ENCODE data around the gene FASTKD3.

DNA sequence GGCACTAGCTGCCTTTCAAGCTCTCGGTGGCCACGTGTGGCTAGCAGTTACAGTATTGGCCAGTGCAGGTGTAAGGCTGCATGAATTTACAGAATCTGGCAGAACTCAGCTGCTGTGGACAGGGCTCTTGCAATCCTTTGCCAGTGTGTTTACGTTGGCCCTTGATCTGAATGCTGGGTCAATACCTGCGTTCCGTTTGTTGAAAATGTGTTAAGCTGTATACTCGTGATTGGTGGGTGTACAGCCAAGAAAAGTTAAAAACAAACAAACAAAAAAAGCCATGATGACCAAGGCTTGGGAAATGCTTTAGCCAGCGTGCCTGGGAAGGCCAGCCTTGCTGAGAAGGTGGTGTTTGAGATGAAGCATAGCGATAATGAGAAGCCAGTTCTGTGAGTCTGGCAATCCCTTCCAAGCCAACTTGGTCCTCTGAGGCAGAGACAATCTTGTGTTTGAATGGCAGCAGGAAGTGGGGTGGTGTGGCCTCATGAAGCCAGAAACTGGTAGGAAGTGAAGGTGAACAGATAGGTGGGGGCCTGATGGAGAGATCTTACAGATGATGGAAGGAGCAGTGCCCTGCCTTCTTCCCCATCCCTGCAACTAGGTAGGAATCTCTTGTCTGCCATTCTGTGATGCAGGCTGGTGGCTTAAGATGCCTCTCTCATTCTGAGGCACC is 17.1 kb downstream of the FASTKD3 start:
- no peak for TF ChIP-seq EZH2 (IDR thresholded peaks at IDR 0.05; ENCODE audit: borderline replicate concordance, low read length)
- TF ChIP-seq, protein P1, sequence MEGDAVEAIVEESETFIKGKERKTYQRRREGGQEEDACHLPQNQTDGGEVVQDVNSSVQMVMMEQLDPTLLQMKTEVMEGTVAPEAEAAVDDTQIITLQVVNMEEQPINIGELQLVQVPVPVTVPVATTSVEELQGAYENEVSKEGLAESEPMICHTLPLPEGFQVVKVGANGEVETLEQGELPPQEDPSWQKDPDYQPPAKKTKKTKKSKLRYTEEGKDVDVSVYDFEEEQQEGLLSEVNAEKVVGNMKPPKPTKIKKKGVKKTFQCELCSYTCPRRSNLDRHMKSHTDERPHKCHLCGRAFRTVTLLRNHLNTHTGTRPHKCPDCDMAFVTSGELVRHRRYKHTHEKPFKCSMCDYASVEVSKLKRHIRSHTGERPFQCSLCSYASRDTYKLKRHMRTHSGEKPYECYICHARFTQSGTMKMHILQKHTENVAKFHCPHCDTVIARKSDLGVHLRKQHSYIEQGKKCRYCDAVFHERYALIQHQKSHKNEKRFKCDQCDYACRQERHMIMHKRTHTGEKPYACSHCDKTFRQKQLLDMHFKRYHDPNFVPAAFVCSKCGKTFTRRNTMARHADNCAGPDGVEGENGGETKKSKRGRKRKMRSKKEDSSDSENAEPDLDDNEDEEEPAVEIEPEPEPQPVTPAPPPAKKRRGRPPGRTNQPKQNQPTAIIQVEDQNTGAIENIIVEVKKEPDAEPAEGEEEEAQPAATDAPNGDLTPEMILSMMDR (conservative IDR thresholded peaks at IDR 0.05 in 1 of 2, IDR thresholded peaks at IDR 0.05 in 1 of 2; ENCODE audit: extremely low read depth in 1 of 2, insufficient read depth in 1 of 2, low read depth in 1 of 2, low read length in 2 of 2) = no peak
